ENCODE measurements around the gene NEUROD2. TPM values are rescaled to one million over a fixed set of nuclear protein-coding genes. Genes with fewer than 3 reads are reported as not detected.
A peak's percentile ranks its signal among the peaks of the same experiment; 100 is the strongest.

Gene NEUROD2
- total RNA-seq = not detected

GRCh38 chr17:39607851-39608130 lies at the start of gene NEUROD2:
NEUROD2 (minus strand) TSS chr17:39607920; CDS start chr17:39606599, 1,321 bp downstream.
- Mint-ChIP-seq H3K27ac (no peak within 1 kb of the TSS), H3K4me1 (ENCODE audit: low read depth) (peaks cover 16% of the 10 kb centered on the region), H3K27me3 (ENCODE audit: low read depth) (peaks cover 47% of the 10 kb centered on the region), H3K36me3 (ENCODE audit: insufficient read depth in 2 of 2) (no peaks in the 10 kb centered on the region), H3K9me3 (no peaks in the 10 kb centered on the region), H3K4me3 (peak within 1 kb of the TSS; percentile 36 to 57)
- DNase-seq (no peak), ATAC-seq (replicated peaks in 1 of 2) (no peak)

DNA sequence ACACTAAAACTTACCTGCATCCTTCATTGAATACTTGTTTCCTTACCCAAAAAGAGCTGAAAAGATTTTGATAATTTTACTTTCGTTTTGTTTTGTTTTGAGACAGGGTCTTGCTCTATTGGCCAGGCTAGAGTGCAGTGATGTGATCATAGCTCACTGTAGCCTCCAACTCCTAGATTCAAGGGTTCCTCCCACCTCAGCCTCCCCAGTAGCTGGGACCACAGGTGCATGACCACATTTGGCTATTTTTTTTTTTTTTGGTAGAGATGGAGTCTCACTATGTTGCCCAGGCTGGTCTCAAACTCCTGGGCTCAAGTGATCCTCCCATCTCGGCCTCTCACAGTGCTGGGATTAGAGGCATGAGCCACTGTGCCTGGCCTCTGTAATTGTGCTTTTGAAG lies 47.4 kb upstream of the NEUROD2 start:
- Mint-ChIP-seq H3K27ac (no peak overlapping the region), H3K4me1 (ENCODE audit: low read depth) (peaks cover 37% of the 10 kb centered on the region), H3K36me3 (ENCODE audit: insufficient read depth in 2 of 2) (peaks cover 0 to 4% of the 10 kb centered on the region in 2 donors), H3K27me3 (ENCODE audit: low read depth) (no peaks in the 10 kb centered on the region), H3K9me3 (no peaks in the 10 kb centered on the region), H3K4me3 (no peak overlapping the region)
- no peak for ATAC-seq (replicated peaks in 1 of 2)
- no peak for DNase-seq

DNA sequence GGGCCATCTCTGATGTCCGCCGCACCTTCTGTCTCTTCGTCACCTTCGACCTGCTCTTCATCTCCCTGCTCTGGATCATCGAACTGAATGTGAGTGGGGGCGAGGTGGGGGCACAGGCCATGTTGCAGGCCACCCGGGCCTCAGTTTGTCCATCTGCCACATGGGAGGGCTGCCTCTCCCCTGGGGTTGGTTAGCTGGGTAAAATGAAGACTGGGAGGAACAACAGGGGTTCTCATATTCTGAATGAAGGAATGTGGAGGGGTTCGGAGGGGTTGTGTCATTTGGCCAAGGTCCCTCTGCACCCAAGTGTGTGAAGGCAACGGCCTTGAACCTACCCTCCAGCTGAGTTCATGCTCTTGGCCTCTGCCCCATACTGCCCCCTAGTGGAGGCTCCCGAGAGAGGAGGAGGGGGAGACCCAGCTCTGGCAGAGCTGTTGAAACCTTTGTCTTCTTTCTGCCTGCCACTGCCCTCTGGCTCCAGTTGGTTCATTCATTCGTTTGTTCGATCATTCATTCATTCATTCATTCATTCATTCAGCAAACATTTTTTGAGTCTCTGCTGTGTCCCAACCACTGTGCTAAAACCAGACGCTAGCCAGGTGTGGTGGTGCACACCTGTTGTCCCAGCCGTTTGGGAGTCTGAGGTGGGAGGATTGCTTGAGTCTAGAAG lies 46.1 kb upstream of the NEUROD2 start:
- H3K9me3 Mint-ChIP-seq = no peaks in the 10 kb centered on the region
- peak; percentile 71 to 79 for ATAC-seq (replicated peaks in 1 of 2)
- DNase-seq = peak; percentile 84 to 88
- H3K27ac Mint-ChIP-seq = no peak overlapping the region
- H3K27me3 Mint-ChIP-seq (ENCODE audit: low read depth) = no peaks in the 10 kb centered on the region
- no peak overlapping the region for H3K4me3 Mint-ChIP-seq
- peaks cover 36% of the 10 kb centered on the region for H3K4me1 Mint-ChIP-seq (ENCODE audit: low read depth)
- H3K36me3 Mint-ChIP-seq (ENCODE audit: insufficient read depth in 2 of 2) = peaks cover 0 to 4% of the 10 kb centered on the region in 2 donors

DNA sequence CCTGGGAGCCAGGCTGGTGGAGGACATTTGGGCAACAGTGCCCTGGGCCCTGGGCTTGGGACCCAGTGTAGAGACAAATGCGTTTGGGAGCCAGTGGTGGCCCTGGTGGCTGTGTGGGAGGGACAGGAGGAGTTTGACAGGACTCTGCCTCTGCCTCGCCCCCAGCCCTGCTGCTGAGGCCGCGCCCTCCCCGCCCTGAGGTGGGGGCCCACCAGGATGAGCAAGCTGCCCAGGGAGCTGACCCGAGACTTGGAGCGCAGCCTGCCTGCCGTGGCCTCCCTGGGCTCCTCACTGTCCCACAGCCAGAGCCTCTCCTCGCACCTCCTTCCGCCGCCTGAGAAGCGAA lies 45.6 kb upstream of the NEUROD2 start:
- H3K9me3 Mint-ChIP-seq = no peaks in the 10 kb centered on the region
- no peaks in the 10 kb centered on the region for H3K27me3 Mint-ChIP-seq (ENCODE audit: low read depth)
- peaks cover 0 to 4% of the 10 kb centered on the region in 2 donors for H3K36me3 Mint-ChIP-seq (ENCODE audit: insufficient read depth in 2 of 2)
- peaks cover 36% of the 10 kb centered on the region for H3K4me1 Mint-ChIP-seq (ENCODE audit: low read depth)
- DNase-seq = no peak
- peak in 1 of 2 donors; percentile 11 for ATAC-seq (replicated peaks in 1 of 2)
- no peak overlapping the region for H3K27ac Mint-ChIP-seq
- no peak overlapping the region for H3K4me3 Mint-ChIP-seq

DNA sequence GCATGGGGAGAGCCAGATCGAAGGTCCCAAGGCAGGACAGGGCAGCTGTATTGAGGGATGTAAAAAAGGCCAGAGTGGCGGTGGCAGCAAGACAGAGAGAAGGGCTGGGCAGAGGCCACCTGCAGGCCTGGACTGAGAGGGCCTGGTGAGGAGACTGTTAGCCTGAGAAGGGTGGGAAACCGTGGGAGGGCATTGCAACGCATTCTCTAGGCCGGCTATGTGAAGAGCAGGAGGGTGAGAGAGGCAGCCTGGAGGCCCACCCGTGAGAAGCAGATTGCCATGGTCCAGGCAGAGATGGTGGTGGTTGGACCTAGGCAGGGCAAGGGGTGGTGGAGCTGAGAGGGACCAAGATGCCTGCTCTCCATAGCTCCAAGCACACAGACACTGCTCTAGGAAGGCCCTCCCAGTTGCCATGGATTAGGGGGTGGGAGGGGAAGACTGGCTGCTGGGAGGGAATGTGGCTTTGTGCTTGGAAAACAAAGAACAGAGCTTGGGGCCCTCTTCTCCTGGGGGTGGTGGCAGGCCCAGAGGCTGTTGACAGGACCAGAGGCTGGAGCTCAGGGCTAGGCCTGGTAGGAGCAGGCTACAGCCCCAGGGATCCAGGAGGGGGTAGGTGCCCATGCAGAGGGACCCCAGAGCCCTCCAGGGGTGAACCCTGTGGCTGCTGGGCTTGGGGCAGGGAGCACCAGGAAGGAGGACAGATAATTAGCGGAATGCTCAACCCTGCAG lies 45.0 kb upstream of the NEUROD2 start:
- no peak for DNase-seq
- peaks cover 0 to 4% of the 10 kb centered on the region in 2 donors for H3K36me3 Mint-ChIP-seq (ENCODE audit: insufficient read depth in 2 of 2)
- H3K9me3 Mint-ChIP-seq = no peaks in the 10 kb centered on the region
- peaks cover 36% of the 10 kb centered on the region for H3K4me1 Mint-ChIP-seq (ENCODE audit: low read depth)
- no peak overlapping the region for H3K27ac Mint-ChIP-seq
- no peak overlapping the region for H3K4me3 Mint-ChIP-seq
- H3K27me3 Mint-ChIP-seq (ENCODE audit: low read depth) = no peaks in the 10 kb centered on the region
- no peak for ATAC-seq (replicated peaks in 1 of 2)

DNA sequence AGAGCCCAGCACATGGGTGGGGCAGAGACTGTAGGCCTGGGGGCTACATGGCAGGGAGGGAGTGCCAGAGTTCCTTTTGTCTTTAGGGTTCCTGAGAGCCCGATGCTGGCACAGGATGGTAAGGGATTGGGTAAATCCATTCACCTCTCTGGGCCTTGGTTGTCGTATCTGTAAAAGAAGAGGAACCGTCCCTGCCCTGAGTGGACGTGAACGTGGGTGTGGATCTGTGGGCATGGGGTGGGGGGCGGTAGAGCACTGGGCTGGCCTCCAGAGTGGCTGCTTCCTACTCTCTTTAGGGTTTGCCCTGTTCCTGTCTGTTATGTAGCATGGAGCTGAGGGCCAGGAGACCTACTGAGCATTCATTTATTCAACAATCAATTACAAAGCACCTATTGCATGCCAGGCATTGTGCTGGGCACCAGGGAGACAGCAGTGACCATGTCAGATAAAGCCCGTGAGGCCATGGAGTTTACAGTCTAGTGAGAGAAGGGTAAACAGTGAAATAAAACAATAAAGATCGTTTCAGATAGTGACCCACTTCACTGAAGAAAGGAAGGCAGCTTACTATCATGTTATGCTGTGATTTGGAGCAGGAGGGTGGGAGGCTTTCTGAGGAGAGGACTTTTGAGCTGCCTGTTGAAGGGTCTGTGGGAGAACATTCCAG lies 44.3 kb upstream of the NEUROD2 start:
- DNase-seq (no peak), ATAC-seq (replicated peaks in 1 of 2) (no peak)
- H3K4me1 Mint-ChIP-seq (ENCODE audit: low read depth) = peaks cover 36% of the 10 kb centered on the region
- H3K9me3 Mint-ChIP-seq = no peaks in the 10 kb centered on the region
- no peak overlapping the region for H3K4me3 Mint-ChIP-seq
- no peak overlapping the region for H3K27ac Mint-ChIP-seq
- peaks cover 0 to 4% of the 10 kb centered on the region in 2 donors for H3K36me3 Mint-ChIP-seq (ENCODE audit: insufficient read depth in 2 of 2)
- no peaks in the 10 kb centered on the region for H3K27me3 Mint-ChIP-seq (ENCODE audit: low read depth)

GRCh38 chr17:39650121-39650579 lies 42.4 kb upstream of the NEUROD2 start:
- Mint-ChIP-seq H3K27ac (peak overlapping the region; percentile 38), H3K9me3 (no peaks in the 10 kb centered on the region), H3K4me1 (ENCODE audit: low read depth) (peaks cover 36% of the 10 kb centered on the region), H3K27me3 (ENCODE audit: low read depth) (no peaks in the 10 kb centered on the region), H3K4me3 (no peak overlapping the region), H3K36me3 (ENCODE audit: insufficient read depth in 2 of 2) (no peaks in the 10 kb centered on the region)
- DNase-seq (no peak), ATAC-seq (replicated peaks in 1 of 2) (no peak)

- H3K4me3 Mint-ChIP-seq = no peak overlapping the region
- ATAC-seq (replicated peaks in 1 of 2) (no peak), DNase-seq (no peak)
- H3K4me1 Mint-ChIP-seq (ENCODE audit: low read depth) = peaks cover 43% of the 10 kb centered on the region
- H3K27ac Mint-ChIP-seq = no peak overlapping the region
- H3K27me3 Mint-ChIP-seq (ENCODE audit: low read depth) = no peaks in the 10 kb centered on the region
- no peaks in the 10 kb centered on the region for H3K9me3 Mint-ChIP-seq
- no peaks in the 10 kb centered on the region for H3K36me3 Mint-ChIP-seq (ENCODE audit: insufficient read depth in 2 of 2)
Measured at GRCh38 chr17:39648616-39649366, 41.1 kb upstream of the NEUROD2 start.

DNA sequence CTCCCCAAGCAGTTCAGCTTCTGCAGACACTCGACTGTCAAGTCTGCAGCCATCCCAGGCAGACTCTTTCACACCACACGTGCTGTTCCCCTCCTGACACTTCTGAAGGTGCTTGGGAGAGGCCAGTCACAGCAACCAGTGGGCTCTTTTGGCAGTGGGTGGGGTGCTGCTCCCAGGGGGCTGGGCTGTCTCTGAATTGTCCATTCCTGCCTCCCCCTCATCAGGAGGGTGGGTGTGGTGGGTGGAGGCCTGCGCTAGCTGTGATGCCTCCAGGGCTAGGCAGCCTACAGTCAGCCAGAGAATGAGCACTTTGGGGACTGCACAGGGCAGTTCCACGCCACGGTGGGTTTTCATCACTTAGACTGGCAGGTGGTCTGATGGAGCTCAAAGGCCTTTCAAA lies 39.5 kb upstream of the NEUROD2 start:
- no peaks in the 10 kb centered on the region for H3K36me3 Mint-ChIP-seq (ENCODE audit: insufficient read depth in 2 of 2)
- H3K4me3 Mint-ChIP-seq = no peak overlapping the region
- DNase-seq (no peak), ATAC-seq (replicated peaks in 1 of 2) (no peak)
- H3K4me1 Mint-ChIP-seq (ENCODE audit: low read depth) = peaks cover 52% of the 10 kb centered on the region
- H3K27ac Mint-ChIP-seq = no peak overlapping the region
- no peaks in the 10 kb centered on the region for H3K27me3 Mint-ChIP-seq (ENCODE audit: low read depth)
- H3K9me3 Mint-ChIP-seq = no peaks in the 10 kb centered on the region

- H3K27ac Mint-ChIP-seq = peak overlapping the region; percentile 2
- H3K9me3 Mint-ChIP-seq = no peaks in the 10 kb centered on the region
- ATAC-seq (replicated peaks in 1 of 2) = peak in 1 of 2 donors; percentile 26
- DNase-seq = no peak
- H3K4me3 Mint-ChIP-seq = no peak overlapping the region
- H3K27me3 Mint-ChIP-seq (ENCODE audit: low read depth) = no peaks in the 10 kb centered on the region
- no peaks in the 10 kb centered on the region for H3K36me3 Mint-ChIP-seq (ENCODE audit: insufficient read depth in 2 of 2)
- peaks cover 56% of the 10 kb centered on the region for H3K4me1 Mint-ChIP-seq (ENCODE audit: low read depth)
Measured at GRCh38 chr17:39643271-39643670, 35.6 kb upstream of the NEUROD2 start.

DNA sequence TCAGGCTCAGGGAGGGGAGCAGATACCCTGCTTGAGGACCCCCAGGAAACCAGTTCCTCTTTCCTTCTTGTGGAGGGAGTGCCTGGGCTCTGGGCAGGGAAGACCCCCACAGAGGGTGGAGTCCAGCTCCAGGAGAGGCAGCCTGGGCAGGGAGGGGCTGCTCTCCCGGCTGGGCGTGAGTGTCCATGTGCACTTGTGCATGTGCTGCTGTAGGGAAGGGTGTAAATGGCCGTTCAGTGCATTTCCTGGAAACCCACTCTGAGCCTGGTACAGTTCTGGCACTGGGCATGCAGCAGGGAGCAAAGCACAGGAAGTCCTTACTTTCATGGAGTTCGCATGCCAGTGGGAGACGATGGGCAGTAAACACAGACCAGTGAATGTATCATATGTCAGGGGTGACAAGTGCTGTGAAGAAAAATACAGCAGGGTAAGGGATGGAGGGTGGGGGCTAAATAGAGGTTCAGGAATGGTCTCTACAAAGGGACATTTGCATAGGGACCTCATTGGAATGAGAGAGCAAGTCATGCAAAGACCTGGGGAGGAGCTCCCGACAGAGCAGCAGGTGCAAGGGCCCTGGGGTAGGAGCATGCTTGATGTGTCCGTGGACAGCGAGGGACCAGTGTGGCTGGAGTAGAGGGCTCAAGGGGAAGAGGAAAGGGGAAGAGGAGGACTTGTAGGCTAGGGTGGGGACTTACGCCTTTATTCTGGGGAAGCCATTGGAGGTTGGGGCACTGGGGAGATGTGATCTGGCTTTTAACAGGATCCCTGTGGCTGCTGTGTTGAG lies 34.8 kb upstream of the NEUROD2 start:
- Mint-ChIP-seq H3K36me3 (ENCODE audit: insufficient read depth in 2 of 2) (no peaks in the 10 kb centered on the region), H3K4me3 (no peak overlapping the region), H3K4me1 (ENCODE audit: low read depth) (peaks cover 63% of the 10 kb centered on the region), H3K27me3 (ENCODE audit: low read depth) (no peaks in the 10 kb centered on the region), H3K9me3 (no peaks in the 10 kb centered on the region), H3K27ac (peak overlapping the region; percentile 2)
- DNase-seq (no peak), ATAC-seq (replicated peaks in 1 of 2) (no peak)

DNA sequence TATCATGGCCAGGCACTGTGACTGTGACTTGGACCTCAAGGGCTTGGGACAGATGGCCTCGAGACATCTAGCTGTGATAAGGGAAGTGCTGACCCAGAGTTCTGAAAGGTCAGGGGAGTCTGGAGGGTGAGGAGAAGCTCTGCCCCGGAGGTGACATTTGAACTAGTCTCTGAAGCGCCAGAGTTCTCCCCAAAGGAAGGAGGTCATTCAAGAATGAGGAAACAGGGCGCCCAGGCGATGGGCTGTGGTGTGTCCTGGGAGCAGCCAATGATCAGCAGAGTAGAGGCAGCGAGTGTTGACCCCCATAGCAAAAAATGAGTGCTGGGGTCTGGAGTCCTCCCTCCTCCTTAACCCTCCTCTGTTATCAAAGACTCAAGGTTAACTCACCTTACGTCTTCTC lies 34.2 kb upstream of the NEUROD2 start:
- Mint-ChIP-seq H3K4me1 (ENCODE audit: low read depth) (peaks cover 63% of the 10 kb centered on the region), H3K9me3 (no peaks in the 10 kb centered on the region), H3K36me3 (ENCODE audit: insufficient read depth in 2 of 2) (no peaks in the 10 kb centered on the region), H3K27ac (no peak overlapping the region), H3K4me3 (no peak overlapping the region), H3K27me3 (ENCODE audit: low read depth) (no peaks in the 10 kb centered on the region)
- ATAC-seq (replicated peaks in 1 of 2) (no peak), DNase-seq (no peak)
